Measurements from ENCODE around the gene DSP.

Gene DSP

DNA sequence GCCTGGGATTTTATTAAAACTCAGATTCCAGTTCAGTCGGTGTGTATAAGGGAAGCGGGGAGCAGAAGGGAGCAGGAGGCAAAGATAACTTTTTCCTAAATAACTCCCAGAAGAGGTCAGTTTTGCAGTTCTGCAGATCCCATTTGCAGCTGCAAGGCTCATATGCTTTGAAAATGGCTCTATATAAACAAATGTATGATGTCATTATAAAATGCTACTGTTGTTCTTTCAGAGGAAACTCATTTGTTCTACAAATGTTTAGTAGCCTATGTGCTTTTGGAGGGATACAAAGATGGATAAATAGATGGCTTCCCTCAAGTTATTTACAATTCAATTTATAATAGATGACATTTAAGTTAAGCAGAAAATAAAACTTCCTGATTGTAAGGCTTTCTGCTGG lies 29.2 kb upstream of the DSP start:
- no peak overlapping the region for H2AFZ ChIP-seq (ENCODE audit: low read length)
- H3K4me1 ChIP-seq (ENCODE audit: insufficient read depth, low read length, severe bottlenecking), result no peaks in the 10 kb centered on the region
- no peak overlapping the region for H3K4me2 ChIP-seq (ENCODE audit: low read length)
- H4K20me1 ChIP-seq (ENCODE audit: insufficient read depth, low read length), result no peaks in the 10 kb centered on the region
- H3K27ac ChIP-seq (ENCODE audit: low read depth, low read length, poor library complexity, severe bottlenecking), result no peak overlapping the region
- H3K27me3 ChIP-seq (ENCODE audit: insufficient read depth, low read length), result no peaks in the 10 kb centered on the region
- H3K4me3 ChIP-seq (ENCODE audit: low read depth, low read length, poor library complexity, severe bottlenecking), result no peak overlapping the region
- H3K79me2 ChIP-seq (ENCODE audit: insufficient read depth, low read length), result no peaks in the 10 kb centered on the region
- H3K36me3 ChIP-seq (ENCODE audit: insufficient read depth, low read length), result no peaks in the 10 kb centered on the region
- no peaks in the 10 kb centered on the region for H3K9me3 ChIP-seq (ENCODE audit: low read length)
- TF ChIP-seq, protein P1, sequence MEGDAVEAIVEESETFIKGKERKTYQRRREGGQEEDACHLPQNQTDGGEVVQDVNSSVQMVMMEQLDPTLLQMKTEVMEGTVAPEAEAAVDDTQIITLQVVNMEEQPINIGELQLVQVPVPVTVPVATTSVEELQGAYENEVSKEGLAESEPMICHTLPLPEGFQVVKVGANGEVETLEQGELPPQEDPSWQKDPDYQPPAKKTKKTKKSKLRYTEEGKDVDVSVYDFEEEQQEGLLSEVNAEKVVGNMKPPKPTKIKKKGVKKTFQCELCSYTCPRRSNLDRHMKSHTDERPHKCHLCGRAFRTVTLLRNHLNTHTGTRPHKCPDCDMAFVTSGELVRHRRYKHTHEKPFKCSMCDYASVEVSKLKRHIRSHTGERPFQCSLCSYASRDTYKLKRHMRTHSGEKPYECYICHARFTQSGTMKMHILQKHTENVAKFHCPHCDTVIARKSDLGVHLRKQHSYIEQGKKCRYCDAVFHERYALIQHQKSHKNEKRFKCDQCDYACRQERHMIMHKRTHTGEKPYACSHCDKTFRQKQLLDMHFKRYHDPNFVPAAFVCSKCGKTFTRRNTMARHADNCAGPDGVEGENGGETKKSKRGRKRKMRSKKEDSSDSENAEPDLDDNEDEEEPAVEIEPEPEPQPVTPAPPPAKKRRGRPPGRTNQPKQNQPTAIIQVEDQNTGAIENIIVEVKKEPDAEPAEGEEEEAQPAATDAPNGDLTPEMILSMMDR (IDR thresholded peaks at IDR 0.05; ENCODE audit: low read length), result no peak
- TF ChIP-seq EZH2 (IDR thresholded peaks at IDR 0.05; ENCODE audit: borderline replicate concordance, low read length), result no peak
- H3K9ac ChIP-seq (ENCODE audit: low read length), result no peak overlapping the region
- H3F3A ChIP-seq (ENCODE audit: insufficient read depth, low read length), result no peaks in the 10 kb centered on the region
- no peaks in the 10 kb centered on the region for H3K9me2 ChIP-seq (ENCODE audit: low read depth, low read length)

DNA sequence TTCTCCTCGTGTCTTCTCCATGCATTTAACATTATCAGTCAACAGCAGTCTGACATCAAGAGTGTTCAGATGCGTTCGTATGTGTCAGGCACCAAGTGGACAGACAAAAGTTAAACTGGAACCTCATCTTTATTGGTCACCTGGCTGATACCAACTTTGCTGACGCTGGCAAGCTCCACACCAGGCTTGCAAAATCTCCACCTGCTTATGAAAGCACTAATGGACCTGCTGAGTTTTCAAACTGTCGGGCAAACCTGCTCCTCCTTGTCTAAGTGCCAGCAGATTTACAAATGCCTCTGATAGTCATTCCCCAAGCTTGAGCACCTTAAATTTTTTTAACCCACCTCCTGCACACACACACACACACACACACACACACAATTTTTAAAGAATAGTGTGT lies 27.9 kb upstream of the DSP start:
- H3K9me3 ChIP-seq (ENCODE audit: low read length), result no peaks in the 10 kb centered on the region
- H4K20me1 ChIP-seq (ENCODE audit: insufficient read depth, low read length), result no peaks in the 10 kb centered on the region
- H3K9ac ChIP-seq (ENCODE audit: low read length), result no peak overlapping the region
- no peaks in the 10 kb centered on the region for H3K36me3 ChIP-seq (ENCODE audit: insufficient read depth, low read length)
- TF ChIP-seq, protein P1 (IDR thresholded peaks at IDR 0.05; ENCODE audit: low read length), result no peak
- no peak for TF ChIP-seq EZH2 (IDR thresholded peaks at IDR 0.05; ENCODE audit: borderline replicate concordance, low read length)
- no peaks in the 10 kb centered on the region for H3K27me3 ChIP-seq (ENCODE audit: insufficient read depth, low read length)
- no peak overlapping the region for H2AFZ ChIP-seq (ENCODE audit: low read length)
- H3K27ac ChIP-seq (ENCODE audit: low read depth, low read length, poor library complexity, severe bottlenecking), result no peak overlapping the region
- H3K4me1 ChIP-seq (ENCODE audit: insufficient read depth, low read length, severe bottlenecking), result no peaks in the 10 kb centered on the region
- H3K4me2 ChIP-seq (ENCODE audit: low read length), result no peak overlapping the region
- no peaks in the 10 kb centered on the region for H3F3A ChIP-seq (ENCODE audit: insufficient read depth, low read length)
- H3K79me2 ChIP-seq (ENCODE audit: insufficient read depth, low read length), result no peaks in the 10 kb centered on the region
- H3K4me3 ChIP-seq (ENCODE audit: low read depth, low read length, poor library complexity, severe bottlenecking), result no peak overlapping the region
- H3K9me2 ChIP-seq (ENCODE audit: low read depth, low read length), result no peaks in the 10 kb centered on the region

DNA sequence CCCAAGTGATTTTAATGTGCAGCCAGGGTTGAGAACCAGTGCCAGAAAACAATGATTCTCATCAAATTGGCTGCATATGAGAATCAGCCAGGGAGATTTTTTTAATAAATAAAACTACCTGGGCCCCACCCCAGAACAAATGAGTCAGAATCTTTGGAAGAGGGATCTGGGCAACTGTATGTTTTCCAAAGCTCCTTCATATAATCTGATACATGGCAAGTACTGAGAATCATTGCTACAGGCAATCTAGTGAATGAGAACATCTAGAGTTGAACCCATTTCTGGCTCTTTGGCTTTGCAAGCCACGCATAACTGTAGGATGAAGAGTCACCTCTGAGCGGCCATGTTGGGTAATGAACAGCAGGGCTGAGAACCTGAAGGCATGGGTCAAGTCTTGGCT lies 26.1 kb upstream of the DSP start:
- H3K36me3 ChIP-seq (ENCODE audit: insufficient read depth, low read length), result no peaks in the 10 kb centered on the region
- TF ChIP-seq, protein P1 (IDR thresholded peaks at IDR 0.05; ENCODE audit: low read length), result no peak
- no peak for TF ChIP-seq EZH2 (IDR thresholded peaks at IDR 0.05; ENCODE audit: borderline replicate concordance, low read length)
- H4K20me1 ChIP-seq (ENCODE audit: insufficient read depth, low read length), result no peaks in the 10 kb centered on the region
- H3K4me1 ChIP-seq (ENCODE audit: insufficient read depth, low read length, severe bottlenecking), result no peaks in the 10 kb centered on the region
- 0 out of 2 replicates have a peak, but pooled peaks cover 2% of the 10 kb centered on the region for H3K27me3 ChIP-seq (ENCODE audit: insufficient read depth, low read length)
- no peaks in the 10 kb centered on the region for H3F3A ChIP-seq (ENCODE audit: insufficient read depth, low read length)
- no peak overlapping the region for H3K4me2 ChIP-seq (ENCODE audit: low read length)
- H2AFZ ChIP-seq (ENCODE audit: low read length), result no peak overlapping the region
- no peak overlapping the region for H3K4me3 ChIP-seq (ENCODE audit: low read depth, low read length, poor library complexity, severe bottlenecking)
- H3K9ac ChIP-seq (ENCODE audit: low read length), result no peak overlapping the region
- H3K27ac ChIP-seq (ENCODE audit: low read depth, low read length, poor library complexity, severe bottlenecking), result no peak overlapping the region
- no peaks in the 10 kb centered on the region for H3K79me2 ChIP-seq (ENCODE audit: insufficient read depth, low read length)
- H3K9me3 ChIP-seq (ENCODE audit: low read length), result no peaks in the 10 kb centered on the region
- no peaks in the 10 kb centered on the region for H3K9me2 ChIP-seq (ENCODE audit: low read depth, low read length)
